ENCODE measurements around the gene PDIA5.

GRCh38 chr3:123093696-123094095 is 26.9 kb downstream of the PDIA5 start:
- TF ChIP-seq POLR2A (IDR thresholded peaks at IDR 0.05) = no peak
- TF ChIP-seq CTCF (IDR thresholded peaks at IDR 0.05) = no peak
